Right lobe of liver (tissue), 4 donors: ENCODE data around the gene ZFPM1.

Source experiments
- CTCF ChIP-seq, 4 donors: fragments of 200-600 bp in 3 of 4; fragments of 450-650 bp in 1 of 4; IDR thresholded peaks; one replicate each; pipeline versions ENCODE4 v1.5.1 to v1.8.0; 2016 to 2022; ENCODE audit warnings: antibody characterized with exemption in 4 of 4, mild to moderate bottlenecking in 2 of 4
- POLR2A ChIP-seq: fragments of 450-650 bp; IDR thresholded peaks from one replicate; pipeline ENCODE4 v1.6.1; 2017; ENCODE audit warnings: antibody characterized with exemption, mild to moderate bottlenecking
- donor health status: DM: no; HTN: no; CAD: no.
- donor health status: DM: no; HTN: no; CAD: no.
- donor health status: DM: no; HTN: yes; CAD: no.

GRCh38 chr16:88471575-88471974 lies 18.5 kb downstream of the ZFPM1 start:
- TF ChIP-seq CTCF (IDR thresholded peaks at IDR 0.05) (no peak), POLR2A (no peak)
